Suppressor macrophage (primary cell): Measurements from ENCODE around the gene SCO1.
A peak's percentile ranks its signal among the peaks of the same experiment; 100 is the strongest.

Experiments
- DNase-seq, 4 experiments: peaks; one replicate each; pipeline ENCODE4 v3.0.0-alpha.2; 2020 to 2022

Gene SCO1

GRCh38 chr17:10652984-10653659, 44.2 kb downstream of the SCO1 start:
- DNase-seq: peak; percentile 74 to 87 (median 78)

DNA sequence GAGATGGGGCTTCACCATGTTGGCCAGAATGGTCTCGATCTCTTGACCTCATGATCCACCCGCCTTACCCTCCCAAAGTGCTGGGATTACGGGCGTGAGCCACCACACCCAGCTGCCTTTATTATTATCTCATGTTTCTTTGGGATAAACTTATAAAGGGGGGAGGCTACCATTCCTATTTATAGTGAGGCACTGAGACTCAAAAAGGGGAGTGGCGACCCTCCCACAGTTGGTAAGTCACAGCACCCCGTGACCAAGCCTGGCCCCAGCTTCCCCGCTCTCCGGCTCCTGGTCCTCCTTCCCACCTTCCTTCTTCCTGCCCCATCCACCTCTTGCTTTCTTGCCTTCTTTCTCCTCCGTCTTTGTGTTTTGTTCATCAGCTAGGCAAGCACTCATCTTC, 45.4 kb downstream of the SCO1 start:
- no peak for DNase-seq

DNA sequence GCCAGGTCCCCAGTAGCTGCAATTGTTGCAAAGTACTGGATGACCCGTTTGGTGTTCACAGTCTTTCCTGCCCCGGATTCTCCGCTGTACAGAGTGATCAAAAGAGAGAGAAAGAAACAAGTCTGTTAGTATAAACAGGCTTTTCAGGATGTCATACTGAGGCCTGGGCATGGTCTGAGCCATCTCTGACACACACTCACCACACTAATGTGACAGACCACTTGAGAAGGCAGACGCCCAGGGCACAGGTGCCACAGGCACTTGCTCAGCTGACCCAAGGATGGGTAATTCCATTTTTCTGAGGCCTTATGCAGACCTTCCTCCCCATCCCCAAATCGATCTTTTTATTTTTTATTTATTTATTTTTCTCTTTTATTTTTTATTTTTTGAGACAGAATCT, 47.7 kb downstream of the SCO1 start:
- DNase-seq: no peak

DNA sequence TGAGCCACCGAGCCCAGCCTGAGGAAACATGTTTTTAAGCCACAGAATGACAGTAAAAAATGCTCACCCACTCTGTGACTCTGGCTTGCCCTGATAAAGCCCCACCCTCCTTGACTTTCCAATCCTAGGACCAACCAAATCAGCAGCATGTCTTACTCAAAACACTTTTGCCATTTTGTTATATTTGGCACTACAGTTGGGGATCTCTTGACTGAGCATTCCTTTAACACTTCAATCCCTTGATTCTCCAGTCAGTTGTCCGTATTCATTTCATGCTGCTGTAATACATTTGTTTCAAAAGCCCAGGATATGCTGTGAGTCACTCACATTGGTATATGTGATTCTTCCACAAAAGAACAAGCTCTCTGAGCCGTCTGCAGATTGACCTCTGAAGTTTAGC, 48.4 kb downstream of the SCO1 start:
- DNase-seq: no peak

- no peak for DNase-seq
Measured at GRCh38 chr17:10648381-10648780, 49.0 kb downstream of the SCO1 start.

DNA sequence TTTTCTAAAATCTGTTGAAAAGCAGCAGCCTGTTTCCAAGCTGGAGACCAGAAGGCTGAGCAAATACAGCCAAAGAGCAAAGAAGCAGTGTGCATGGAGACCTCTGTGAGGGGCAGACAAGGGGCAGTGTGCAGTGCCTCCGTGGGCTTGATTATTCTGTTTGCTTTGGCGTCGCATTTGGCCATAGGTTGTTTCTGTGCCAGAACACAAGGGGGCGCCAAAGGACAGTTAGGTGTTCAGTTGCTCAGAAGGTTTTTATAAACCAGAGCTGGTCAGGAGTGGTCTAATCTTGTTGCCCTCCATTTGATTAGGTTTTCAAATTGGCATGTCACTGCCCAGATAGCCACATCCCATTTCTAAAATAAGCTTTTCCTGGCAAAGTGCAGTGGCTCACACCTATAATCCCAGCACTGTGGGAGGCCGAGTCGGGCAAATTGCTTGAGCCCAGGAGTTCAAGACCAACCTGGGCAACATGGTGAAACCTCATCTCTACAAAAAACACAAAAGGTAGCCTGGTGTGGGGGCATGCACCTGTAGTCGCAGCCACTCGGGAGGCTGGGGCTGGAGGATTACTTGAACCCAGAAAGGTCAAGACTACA, 50.8 kb downstream of the SCO1 start:
- DNase-seq: peak; percentile 74 to 84 (median 76)

DNA sequence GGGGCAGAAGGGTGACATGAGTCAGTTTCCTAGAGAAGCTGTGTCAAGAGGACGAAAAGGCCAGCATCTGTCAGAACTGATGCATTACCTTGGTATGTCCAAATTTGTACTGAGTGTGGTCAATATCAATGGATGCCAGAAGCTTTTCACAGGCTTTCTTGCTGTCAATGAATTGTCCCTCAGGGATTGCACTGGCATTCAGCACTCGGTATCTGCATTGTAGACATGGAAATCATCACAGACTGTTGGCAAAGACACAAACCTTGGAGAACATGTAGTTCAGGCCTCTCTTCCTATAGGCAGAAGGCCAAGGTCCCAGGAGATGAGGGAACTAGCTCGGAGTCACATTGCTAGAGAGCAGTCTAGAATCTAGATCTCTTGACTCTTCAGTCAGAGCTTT, 56.9 kb downstream of the SCO1 start:
- DNase-seq: no peak

DNA sequence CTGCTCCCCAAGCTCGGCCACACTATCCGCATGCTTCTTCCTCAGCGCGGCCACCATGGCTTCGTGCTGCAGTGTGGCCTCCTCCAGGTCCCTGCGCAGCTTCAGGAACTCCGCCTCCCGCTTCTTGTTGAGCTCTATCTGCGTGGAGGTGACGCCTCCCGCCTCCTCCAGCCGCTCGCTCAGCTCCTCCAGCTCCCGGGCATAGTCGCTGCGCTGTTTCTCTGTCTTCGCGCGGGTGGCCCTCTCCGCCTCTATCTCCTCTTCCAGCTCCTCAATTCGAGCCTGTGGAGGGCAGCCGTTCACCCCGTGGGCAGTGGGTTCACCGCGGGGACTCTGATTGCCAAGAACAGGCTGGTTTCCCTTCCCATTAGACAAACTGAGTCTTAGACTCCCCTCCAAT, 59.2 kb downstream of the SCO1 start:
- no peak for DNase-seq

DNA sequence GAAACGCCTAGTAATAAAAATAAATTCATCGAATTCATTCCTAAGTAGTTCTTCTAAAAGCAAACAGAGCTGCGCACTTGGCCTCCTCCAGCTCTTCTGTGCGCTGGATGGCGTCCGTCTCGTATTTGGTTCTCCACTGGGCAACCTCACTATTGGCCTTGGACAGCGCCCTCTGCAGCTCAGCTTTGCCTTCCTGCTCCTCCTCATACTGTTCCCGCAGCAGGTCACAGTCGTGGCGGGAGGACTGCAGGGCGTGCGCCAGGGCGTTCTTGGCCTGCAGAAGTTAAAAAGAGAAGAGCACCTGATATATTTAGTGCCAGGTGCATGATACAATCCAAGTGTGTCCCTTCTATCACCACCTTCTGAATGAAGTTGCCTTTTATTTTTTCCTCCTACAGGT, 62.0 kb downstream of the SCO1 start:
- DNase-seq: no peak

DNA sequence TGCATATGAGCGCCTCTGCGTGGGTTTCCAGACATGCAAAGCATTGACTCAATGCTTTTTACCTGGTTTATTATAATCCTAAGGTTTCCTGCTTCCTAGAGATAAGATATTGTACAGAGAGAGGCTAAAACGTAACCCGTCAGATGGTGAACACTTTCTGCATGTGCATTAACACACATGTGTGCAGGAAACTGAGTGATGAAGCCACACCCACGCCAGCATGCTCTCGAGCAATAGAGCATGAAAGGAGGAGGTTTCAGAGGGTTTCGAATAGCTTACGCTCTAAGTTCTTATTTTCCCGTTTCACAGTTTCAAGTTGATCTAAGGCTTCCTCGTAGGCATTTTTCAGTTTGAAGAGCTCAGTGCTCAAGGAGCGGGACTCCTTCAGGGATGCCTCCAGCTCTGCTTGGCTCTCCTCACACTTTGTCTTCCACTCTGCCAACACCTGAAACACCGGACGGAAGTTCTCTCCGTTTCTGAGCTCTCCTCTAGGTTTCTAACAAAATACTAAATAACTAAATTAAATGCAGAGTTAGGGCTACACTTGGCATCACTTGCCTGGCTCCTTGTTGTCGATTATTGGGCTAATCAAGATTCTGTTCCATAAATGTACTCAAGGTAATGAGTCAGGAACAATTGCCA, 63.5 kb downstream of the SCO1 start:
- DNase-seq: no peak

DNA sequence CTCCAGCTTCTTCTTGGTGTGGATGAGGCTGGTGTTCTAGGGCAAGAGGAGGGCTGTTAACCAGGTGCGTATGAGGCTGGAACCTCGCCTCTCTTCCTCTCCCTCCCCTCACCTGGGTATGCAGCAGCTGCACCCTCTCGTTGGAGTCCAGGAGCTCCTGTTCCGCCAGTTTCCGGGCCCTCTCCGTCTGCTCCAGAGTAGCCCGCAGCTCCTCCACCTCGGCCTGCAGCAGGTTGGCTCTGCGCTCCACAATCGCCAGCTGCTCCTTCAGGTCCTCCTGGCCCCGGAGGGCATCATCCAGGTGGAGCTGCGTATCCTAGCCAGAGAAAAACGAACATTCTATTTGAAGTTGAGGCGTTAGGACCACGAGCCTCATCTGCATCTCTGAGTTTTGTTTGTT, 65.6 kb downstream of the SCO1 start:
- DNase-seq: no peak

DNA sequence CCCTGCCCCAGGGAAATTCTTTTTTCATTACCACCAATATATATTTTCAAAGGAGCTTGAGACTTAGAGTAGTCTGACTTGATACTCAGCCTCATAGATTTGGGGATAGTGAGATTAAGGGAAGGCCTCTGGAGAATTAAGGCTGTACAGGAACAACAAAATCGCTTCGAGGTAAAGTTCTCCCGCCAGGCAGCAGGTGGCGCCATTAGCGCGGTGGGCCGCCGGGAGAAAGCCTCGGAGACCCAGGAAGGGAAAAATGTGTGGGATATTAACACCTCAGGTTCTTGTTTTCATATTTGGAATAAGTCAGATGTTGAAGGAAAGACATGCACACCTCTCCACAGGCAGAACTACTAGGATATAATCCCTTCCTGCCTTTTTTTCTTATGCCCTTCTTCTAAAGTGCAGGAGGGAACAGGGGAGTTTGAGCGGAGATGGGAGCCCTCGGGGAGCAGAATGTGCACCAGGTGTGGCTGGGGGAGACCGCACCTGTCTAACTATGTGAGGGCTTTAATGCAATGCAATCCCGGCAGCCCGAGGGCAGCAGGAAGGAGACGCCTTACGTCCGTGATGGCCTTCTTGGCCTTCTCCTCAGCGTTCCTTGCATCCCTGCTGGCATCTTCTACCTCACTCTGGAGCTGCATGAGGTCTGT, 66.2 kb downstream of the SCO1 start:
- peak; percentile 28 to 58 (median 44) for DNase-seq

DNA sequence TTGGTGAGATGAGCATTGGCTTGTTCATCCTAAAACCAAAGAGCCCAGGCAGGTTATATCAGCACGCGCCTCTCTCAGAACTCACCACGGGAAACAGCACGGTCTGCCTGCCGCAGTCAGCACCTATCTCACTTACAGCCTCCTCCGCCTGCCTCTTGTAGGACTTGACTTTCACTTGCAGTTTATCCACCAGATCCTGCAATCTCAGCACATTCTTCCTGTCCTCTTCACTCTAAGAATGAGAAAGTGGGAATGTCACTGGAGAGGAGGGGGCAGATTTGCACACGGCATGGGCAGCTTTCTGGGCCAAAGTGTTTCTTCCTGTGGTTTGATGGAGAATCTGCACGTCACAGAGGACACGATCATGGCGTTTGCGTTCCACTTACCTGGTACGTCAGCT, 67.6 kb downstream of the SCO1 start:
- DNase-seq: no peak

DNA sequence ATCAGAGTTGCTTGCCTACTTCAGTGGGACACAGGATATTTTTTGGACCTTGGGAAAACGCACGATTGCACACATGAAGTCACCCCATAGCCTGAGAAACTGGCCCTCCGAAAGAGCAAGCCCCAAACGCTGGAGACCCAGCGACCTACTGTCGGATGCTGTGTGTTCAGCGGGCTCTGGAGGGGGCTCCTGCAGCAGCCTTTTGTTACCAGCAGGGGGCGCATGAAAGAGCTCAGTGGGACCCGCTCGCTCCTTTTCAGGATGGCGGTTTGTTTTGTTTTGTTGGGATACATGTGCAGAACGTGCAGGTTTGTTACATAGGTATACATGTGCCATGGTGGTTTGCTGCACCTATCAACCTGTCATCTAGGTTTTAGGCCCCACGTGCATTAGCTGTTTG, 68.6 kb downstream of the SCO1 start:
- DNase-seq: no peak

DNA sequence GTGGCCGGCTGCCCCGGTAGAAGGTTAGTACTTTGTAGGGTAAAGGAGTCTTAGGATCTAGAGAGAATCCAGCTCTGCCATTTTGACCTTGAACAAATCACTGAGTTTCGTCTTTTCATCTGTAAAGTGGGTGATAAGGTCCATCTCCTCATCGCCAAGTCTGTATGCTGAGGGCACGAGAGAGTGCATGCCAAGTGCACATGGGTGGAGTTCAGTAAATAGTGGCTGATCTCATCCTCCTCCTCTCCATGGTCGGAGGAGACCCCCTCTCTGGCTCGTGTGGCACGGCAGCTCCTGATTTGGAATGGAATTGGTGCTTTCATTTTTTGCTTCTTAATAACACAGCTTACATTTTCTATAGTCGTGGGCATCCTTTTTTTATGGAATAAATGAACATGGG, 70.9 kb downstream of the SCO1 start:
- no peak for DNase-seq

GRCh38 chr17:10624969-10625368, 72.4 kb downstream of the SCO1 start:
- DNase-seq: no peak

DNA sequence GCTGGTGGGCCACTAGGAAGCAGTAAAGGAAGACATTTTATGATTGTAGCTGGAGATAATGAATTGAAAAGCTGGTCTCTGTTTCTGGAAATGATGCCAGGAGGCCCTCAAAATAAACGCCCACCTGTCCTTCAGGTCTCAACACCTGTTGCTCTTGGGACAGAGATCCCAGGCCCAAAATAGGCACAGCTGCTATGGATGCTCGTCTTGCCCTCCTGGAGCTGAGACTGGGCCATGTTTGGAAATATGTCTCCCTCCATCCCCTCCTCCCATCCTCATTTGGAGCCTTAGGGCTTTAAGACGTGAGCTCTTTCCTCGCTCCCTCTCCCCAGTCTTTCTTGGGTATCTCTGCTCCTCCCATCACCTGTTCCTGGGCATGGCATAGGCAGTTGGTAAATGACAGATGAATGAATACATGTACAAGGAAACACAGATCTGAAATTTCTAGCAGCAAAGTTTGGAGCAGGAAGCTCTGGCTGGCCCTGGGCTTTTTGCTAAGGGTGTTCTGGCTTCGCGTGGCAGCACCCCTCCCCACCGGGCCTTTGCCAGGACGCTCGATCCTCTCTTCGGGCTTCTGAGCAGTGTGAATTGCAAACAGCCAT, 73.5 kb downstream of the SCO1 start:
- no peak for DNase-seq

GRCh38 chr17:10622617-10623485, 74.5 kb downstream of the SCO1 start:
- DNase-seq: no peak
